HAP-1 (cell line): ENCODE data around the gene TAOK1.
"Not testable (repeated sequence)": the region's sequence is repeated elsewhere in the genome, so short reads cannot be mapped to it uniquely, and the experiment has no call there.

Experiments used
- DNase-seq, 2 experiments: peaks; one replicate each; pipeline ENCODE4 v3.0.0-alpha.2; 2016 to 2020; ENCODE audit warnings: low spot score in 2 of 2
- H3K27me3 ChIP-seq: fragments of 250-450 bp; sonication (Bioruptor Pico); 2 replicates; pipeline ENCODE4 v1.5.1; 2020; ENCODE audit warnings: low read depth, mild to moderate bottlenecking, moderate library complexity
- H3K36me3 ChIP-seq: fragments of 250-450 bp; sonication (Bioruptor Pico); replicated peaks from 2 replicates; pipeline ENCODE4 v1.5.1; 2020; ENCODE audit warnings: mild to moderate bottlenecking
- H3K4me1 ChIP-seq: fragments of 250-450 bp; sonication (Bioruptor Pico); 2 replicates; pipeline ENCODE4 v1.5.1; 2020; ENCODE audit warnings: mild to moderate bottlenecking
- H3K4me3 ChIP-seq: fragments of 250-450 bp; sonication (Bioruptor Pico); 2 replicates; pipeline ENCODE4 v1.5.1; 2020; ENCODE audit warnings: mild to moderate bottlenecking, moderate library complexity
- H3K9me3 ChIP-seq: fragments of 250-450 bp; sonication (Bioruptor Pico); 2 replicates; pipeline ENCODE4 v1.5.1; 2020; ENCODE audit warnings: mild to moderate bottlenecking, moderate library complexity
- in situ Hi-C: fragments of 300-500 bp; cut with MboI; formaldehyde crosslinking; loops from 3 replicates; pipeline ENCODE4 v1.14.3; 2020; ENCODE audit warnings: low sequenced_read_pairs, inconsistent platforms, mixed read lengths

The TAOK1 gene

GRCh38 chr17:29555840-29556239 lies 165.7 kb downstream of the TAOK1 start:
- Histone ChIP-seq H3K27me3 (no peaks in the 10 kb centered on the region), H3K36me3 (no peaks in the 10 kb centered on the region), H3K4me1 (no peaks in the 10 kb centered on the region), H3K4me3 (no peak overlapping the region), H3K9me3 (no peaks in the 10 kb centered on the region)
- in situ Hi-C loops: no loop called here
- no peak for DNase-seq

GRCh38 chr17:29557085-29557738 lies 167.0 kb downstream of the TAOK1 start:
- DNase-seq: no peak
- H3K27me3 ChIP-seq: no peaks in the 10 kb centered on the region
- in situ Hi-C loops: no loop called here
- H3K36me3 ChIP-seq: peaks cover 10% of the 10 kb centered on the region
- no peaks in the 10 kb centered on the region for H3K9me3 ChIP-seq
- H3K4me3 ChIP-seq: no peak overlapping the region
- H3K4me1 ChIP-seq: no peaks in the 10 kb centered on the region

GRCh38 chr17:29557739-29558116 lies 167.6 kb downstream of the TAOK1 start:
- no peak for DNase-seq
- in situ Hi-C loops: no loop called here
- Histone ChIP-seq H3K4me3 (no peak overlapping the region), H3K36me3 (peaks cover 14% of the 10 kb centered on the region), H3K9me3 (no peaks in the 10 kb centered on the region), H3K4me1 (no peaks in the 10 kb centered on the region), H3K27me3 (no peaks in the 10 kb centered on the region)

- in situ Hi-C loops, H3K4me1 ChIP-seq, H3K4me3 ChIP-seq, H3K27me3 ChIP-seq, H3K9me3 ChIP-seq, DNase-seq: not testable (repeated sequence)
- H3K36me3 ChIP-seq: peaks cover 17% of the 10 kb centered on the region
Measured at GRCh38 chr17:29558139-29558538, 168.0 kb downstream of the TAOK1 start.

GRCh38 chr17:29559640-29560039 lies 169.5 kb downstream of the TAOK1 start:
- Histone ChIP-seq H3K36me3 (peaks cover 22% of the 10 kb centered on the region), H3K9me3 (no peaks in the 10 kb centered on the region), H3K27me3 (no peaks in the 10 kb centered on the region), H3K4me3 (no peak overlapping the region), H3K4me1 (peaks cover 3% of the 10 kb centered on the region)
- DNase-seq: no peak
- in situ Hi-C loops: no loop called here

GRCh38 chr17:29560316-29560715 lies 170.2 kb downstream of the TAOK1 start:
- in situ Hi-C loops: no loop called here
- no peak for DNase-seq
- no peaks in the 10 kb centered on the region for H3K27me3 ChIP-seq
- no peak overlapping the region for H3K4me3 ChIP-seq
- peaks cover 22% of the 10 kb centered on the region for H3K36me3 ChIP-seq
- H3K9me3 ChIP-seq: no peaks in the 10 kb centered on the region
- H3K4me1 ChIP-seq: peaks cover 9% of the 10 kb centered on the region

- in situ Hi-C loops: no loop called here
- no peak for DNase-seq
- Histone ChIP-seq H3K4me1 (peaks cover 12% of the 10 kb centered on the region), H3K9me3 (no peaks in the 10 kb centered on the region), H3K27me3 (no peaks in the 10 kb centered on the region), H3K36me3 (peaks cover 22% of the 10 kb centered on the region), H3K4me3 (no peak overlapping the region)
Measured at GRCh38 chr17:29561554-29562517, 171.7 kb downstream of the TAOK1 start.

- H3K36me3 ChIP-seq: peaks cover 22% of the 10 kb centered on the region
- peaks cover 12% of the 10 kb centered on the region for H3K4me1 ChIP-seq
- in situ Hi-C loops: no loop called here
- H3K4me3 ChIP-seq: no peak overlapping the region
- no peaks in the 10 kb centered on the region for H3K27me3 ChIP-seq
- no peaks in the 10 kb centered on the region for H3K9me3 ChIP-seq
- no peak for DNase-seq
Measured at GRCh38 chr17:29562615-29563014, 172.5 kb downstream of the TAOK1 start.

- peaks cover 22% of the 10 kb centered on the region for H3K36me3 ChIP-seq
- H3K4me1 ChIP-seq: peaks cover 12% of the 10 kb centered on the region
- H3K9me3 ChIP-seq: no peaks in the 10 kb centered on the region
- H3K4me3 ChIP-seq: no peak overlapping the region
- DNase-seq: no peak
- in situ Hi-C loops: no loop called here
- no peaks in the 10 kb centered on the region for H3K27me3 ChIP-seq
Measured at GRCh38 chr17:29563816-29564215, 173.7 kb downstream of the TAOK1 start.

- Histone ChIP-seq H3K36me3 (peaks cover 22% of the 10 kb centered on the region), H3K27me3 (no peaks in the 10 kb centered on the region), H3K4me1 (peaks cover 12% of the 10 kb centered on the region), H3K9me3 (no peaks in the 10 kb centered on the region), H3K4me3 (peak overlapping the region; percentile 56)
- in situ Hi-C loops: loop anchor here (5.0 kb wide), 1 partner anchor 51 kb away; no protein-coding TSS in a partner anchor
- DNase-seq: peak in 1 of 2 experiments; percentile 75
Measured at GRCh38 chr17:29565643-29566472, 175.7 kb downstream of the TAOK1 start.

GRCh38 chr17:29566473-29567303 lies 176.5 kb downstream of the TAOK1 start, which contains the start of gene ABHD15:
Gene ABHD15 (minus strand): TSS chr17:29567037. CDS start chr17:29566966, 71 bp downstream.
- Histone ChIP-seq H3K27me3 (no peaks in the 10 kb centered on the region), H3K4me1 (peaks cover 12% of the 10 kb centered on the region), H3K9me3 (no peaks in the 10 kb centered on the region), H3K36me3 (peaks cover 15% of the 10 kb centered on the region), H3K4me3 (peak within 1 kb of the TSS; percentile 56)
- in situ Hi-C loops: loop anchor here (5.0 kb wide), 1 partner anchor 51 kb away; no protein-coding TSS in a partner anchor
- DNase-seq: peak; percentile 45 to 72

GRCh38 chr17:29567304-29567553 lies 177.1 kb downstream of the TAOK1 start:
- in situ Hi-C loops: loop anchor here (5.0 kb wide), 1 partner anchor 50 kb away; no protein-coding TSS in a partner anchor
- Histone ChIP-seq H3K27me3 (no peaks in the 10 kb centered on the region), H3K4me1 (peaks cover 12% of the 10 kb centered on the region), H3K4me3 (peak overlapping the region; percentile 56), H3K36me3 (peaks cover 18% of the 10 kb centered on the region), H3K9me3 (no peaks in the 10 kb centered on the region)
- no peak for DNase-seq
